Bronchial epithelial cell (primary cell): ENCODE data around the gene AP3S2. TPM values are rescaled to one million over a fixed set of nuclear protein-coding genes. Genes with fewer than 3 reads are reported as not detected.

ENCODE experiments used
- DNase-seq: peaks from one replicate; pipeline ENCODE4 v3.0.0-alpha.2; 2010; ENCODE audit warnings: low read depth
- FAIRE-seq: peaks from 2 replicates; lab custom pipeline; 2011; peaks lifted over from hg19 to GRCh38; lab: Jason Lieb, UNC
- H3K27me3 ChIP-seq: 2 replicates; pipeline ENCODE4 v1.5.1; 2011; ENCODE audit warnings: low read length; ENCODE audit not compliant: control insufficient read depth, insufficient read depth
- H3K36me3 ChIP-seq: 2 replicates; pipeline ENCODE4 v1.5.1; 2011; ENCODE audit warnings: low read length; ENCODE audit not compliant: control insufficient read depth, insufficient read depth
- H3K4me3 ChIP-seq: 2 replicates; pipeline ENCODE4 v1.5.1; 2011; ENCODE audit warnings: mild to moderate bottlenecking, low read depth, low read length, control low read depth
- CTCF ChIP-seq: IDR thresholded peaks from 2 replicates; pipeline ENCODE4 v1.5.1; 2011; ENCODE audit warnings: mild to moderate bottlenecking, moderate library complexity, low read length, control low read depth, inconsistent platforms; ENCODE audit not compliant: insufficient read depth, severe bottlenecking
- total RNA-seq: library from RNA; depleted of rRNA; stranded (reverse); fragments of >200 nt; gene quantifications from 2 replicates; pipeline ENCODE4 v1.2.1, GENCODE V29; 2014

AP3S2 gene
- total RNA-seq, 1 donor from 2014 or later = 51.3 TPM

GRCh38 chr15:89848970-89849292, 44.9 kb downstream of the AP3S2 start:
- no peak overlapping the region for H3K4me3 ChIP-seq
- no peak for DNase-seq
- H3K36me3 ChIP-seq = no peaks in the 10 kb centered on the region
- TF ChIP-seq CTCF = no peak
- H3K27me3 ChIP-seq = no peaks in the 10 kb centered on the region
- no peak for FAIRE-seq

- H3K4me3 ChIP-seq = no peak overlapping the region
- DNase-seq (no peak), FAIRE-seq (no peak)
- H3K36me3 ChIP-seq = no peaks in the 10 kb centered on the region
- TF ChIP-seq CTCF = no peak
- H3K27me3 ChIP-seq = no peaks in the 10 kb centered on the region
These were observed 46.7 kb downstream of the AP3S2 start for GRCh38 chr15:89847101-89847500.

- H3K36me3 ChIP-seq = no peaks in the 10 kb centered on the region
- no peak overlapping the region for H3K4me3 ChIP-seq
- FAIRE-seq = no peak
- no peak for TF ChIP-seq CTCF
- no peaks in the 10 kb centered on the region for H3K27me3 ChIP-seq
- DNase-seq = peak; percentile 90
These were observed 48.4 kb downstream of the AP3S2 start for GRCh38 chr15:89845305-89845893.

GRCh38 chr15:89841962-89842361, 51.8 kb downstream of the AP3S2 start:
- no peaks in the 10 kb centered on the region for H3K27me3 ChIP-seq
- H3K36me3 ChIP-seq = no peaks in the 10 kb centered on the region
- DNase-seq (no peak), FAIRE-seq (no peak)
- TF ChIP-seq CTCF = no peak
- H3K4me3 ChIP-seq = no peak overlapping the region

- no peak for TF ChIP-seq CTCF
- no peak overlapping the region for H3K4me3 ChIP-seq
- H3K36me3 ChIP-seq = no peaks in the 10 kb centered on the region
- DNase-seq (no peak), FAIRE-seq (no peak)
- H3K27me3 ChIP-seq = no peaks in the 10 kb centered on the region
These were observed 52.5 kb downstream of the AP3S2 start for GRCh38 chr15:89841306-89841705.

- no peak for TF ChIP-seq CTCF
- FAIRE-seq = no peak
- peaks cover under 1% of the 10 kb centered on the region for H3K36me3 ChIP-seq
These were observed 54.5 kb downstream of the AP3S2 start for GRCh38 chr15:89839167-89839810.

More at GRCh38 chr15:89839167-89839810, 54.5 kb downstream of the AP3S2 start:
- DNase-seq = no peak
- H3K27me3 ChIP-seq = no peaks in the 10 kb centered on the region
- H3K4me3 ChIP-seq = no peak overlapping the region
